HG03097 (cell line): ENCODE measurements around the gene TRAF3IP3.

Source experiments
- ATAC-seq: cut with Tn5 transposase; IDR thresholded peaks from one replicate; pipeline ENCODE4 v1.9.1; 2021; ENCODE audit not compliant: unreplicated experiment, low FRiP score

TRAF3IP3 gene

GRCh38 chr1:209755926-209756614 lies at the start of gene TRAF3IP3:
Gene TRAF3IP3, plus strand, starts transcription at chr1:209756053. Its CDS starts 3,987 bp downstream, at chr1:209760040.
- peak; percentile 81 for ATAC-seq

GRCh38 chr1:209706622-209707021 lies 49.2 kb upstream of the TRAF3IP3 start:
- no peak for ATAC-seq

- ATAC-seq, result no peak
These were observed 48.5 kb upstream of the TRAF3IP3 start for GRCh38 chr1:209707308-209707707.

GRCh38 chr1:209708297-209708696 lies 47.6 kb upstream of the TRAF3IP3 start:
- no peak for ATAC-seq

GRCh38 chr1:209710093-209710492 lies 45.8 kb upstream of the TRAF3IP3 start:
- ATAC-seq, result no peak

GRCh38 chr1:209710847-209711246 lies 45.0 kb upstream of the TRAF3IP3 start:
- ATAC-seq, result no peak

GRCh38 chr1:209714338-209714737 lies 41.5 kb upstream of the TRAF3IP3 start:
- ATAC-seq, result no peak

GRCh38 chr1:209715314-209715713 lies 40.5 kb upstream of the TRAF3IP3 start:
- ATAC-seq, result no peak

GRCh38 chr1:209717818-209718217 lies 38.0 kb upstream of the TRAF3IP3 start:
- no peak for ATAC-seq

GRCh38 chr1:209720326-209720725 lies 35.5 kb upstream of the TRAF3IP3 start:
- ATAC-seq, result no peak

- ATAC-seq, result no peak
These were observed 35.0 kb upstream of the TRAF3IP3 start for GRCh38 chr1:209720826-209721225.

- no peak for ATAC-seq
These were observed 34.5 kb upstream of the TRAF3IP3 start for GRCh38 chr1:209721323-209721722.

- ATAC-seq, result no peak
These were observed 32.6 kb upstream of the TRAF3IP3 start for GRCh38 chr1:209723265-209723664.

- ATAC-seq, result no peak
These were observed 31.8 kb upstream of the TRAF3IP3 start for GRCh38 chr1:209723756-209724693.

GRCh38 chr1:209727286-209727685 lies 28.6 kb upstream of the TRAF3IP3 start:
- no peak for ATAC-seq

- no peak for ATAC-seq
These were observed 28.1 kb upstream of the TRAF3IP3 start for GRCh38 chr1:209727785-209728184.

- ATAC-seq, result no peak
These were observed 27.4 kb upstream of the TRAF3IP3 start for GRCh38 chr1:209728466-209728865.

GRCh38 chr1:209729436-209729835 lies 26.4 kb upstream of the TRAF3IP3 start:
- no peak for ATAC-seq

GRCh38 chr1:209732725-209733124 lies 23.1 kb upstream of the TRAF3IP3 start:
- no peak for ATAC-seq

GRCh38 chr1:209733409-209734192 lies 22.3 kb upstream of the TRAF3IP3 start:
- no peak for ATAC-seq
